ENCODE data around the gene TXNDC2. TPM values are rescaled to one million over a fixed set of nuclear protein-coding genes. Genes with fewer than 3 reads are reported as not detected.

TXNDC2 gene
- total and polyA plus RNA-seq, 2 of the 4 experiments (the other 2 are of a cell fraction) = 0.18 TPM; not detected in 1

DNA sequence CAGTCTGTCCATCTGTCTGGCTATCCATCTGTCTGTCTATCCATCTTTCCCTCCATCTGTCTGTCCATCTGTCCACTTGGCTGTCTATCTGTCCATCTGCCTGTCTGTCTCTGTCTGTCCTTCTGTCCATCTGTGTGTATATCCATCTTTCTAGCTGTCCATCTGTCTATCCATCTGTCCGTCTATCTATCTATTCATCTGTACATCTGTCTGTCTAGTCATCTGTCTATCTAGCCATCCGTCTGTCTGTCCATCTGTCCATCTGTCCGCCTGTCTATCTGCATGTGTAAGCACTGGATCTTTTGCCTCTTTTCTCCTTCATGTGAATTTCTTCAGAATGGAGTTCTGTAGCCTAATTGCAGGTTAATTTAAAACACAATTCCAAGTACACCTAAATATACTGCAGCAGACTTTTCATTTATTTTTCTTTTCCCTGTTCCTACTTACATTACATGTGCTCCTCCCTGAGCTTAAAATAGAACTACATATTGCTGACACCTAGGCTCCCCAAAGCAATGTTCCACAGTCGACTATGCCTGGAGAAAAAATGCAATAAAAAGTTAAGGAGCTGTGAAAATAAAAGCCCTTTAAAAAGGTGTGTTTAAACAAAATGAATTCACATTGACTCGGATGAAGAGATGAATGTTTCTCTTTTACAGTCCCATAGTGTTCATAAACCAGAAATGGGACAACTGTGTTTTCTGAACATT is 37.4 kb upstream of the TXNDC2 start:
- no peak overlapping the region for H3K4me3 ChIP-seq (ENCODE audit: insufficient read depth, low read depth, low read length)
- no peaks in the 10 kb centered on the region for H3K36me3 ChIP-seq (ENCODE audit: control insufficient read depth, insufficient read depth, low read length)
- H3K14ac ChIP-seq (replicated peaks; ENCODE audit: low read depth, low read length) = 0 out of 2 replicates have a peak overlapping the region, but pooled peaks have one; percentile 69
- ChIA-PET POLR2A (ENCODE audit: unreplicated experiment) (no interaction called here), CTCF (no interaction called here)
- dilution Hi-C loops (cut with HindIII; ENCODE audit: low sequenced_read_pairs, unreplicated experiment) (no loop called here), in situ Hi-C loops (cut with MboI; ENCODE audit: low sequenced_read_pairs) (no loop called here), intact Hi-C loops (cut with micrococcal nuclease) (no loop called here)
- H3K4ac ChIP-seq (ENCODE audit: low read depth, low read length) = no peak overlapping the region
- no peak overlapping the region for H4K5ac ChIP-seq (ENCODE audit: low read depth, low read length)
- H4K8ac ChIP-seq (ENCODE audit: low read depth in 2 of 2, low read length in 2 of 2) = no peak overlapping the region
- H3K27me3 ChIP-seq (ENCODE audit: control insufficient read depth, insufficient read depth, low read length) = no peaks in the 10 kb centered on the region
- no peak overlapping the region for H3K18ac ChIP-seq (ENCODE audit: low read depth, low read length)
- no peak overlapping the region for H3K4me2 ChIP-seq (ENCODE audit: low read depth, low read length)
- H2AFZ ChIP-seq (replicated peaks; ENCODE audit: low read length, poor library complexity) = no peak overlapping the region
- no peaks in the 10 kb centered on the region for H4K20me1 ChIP-seq (ENCODE audit: insufficient read depth, low read length)
- no TSS peak for BruUV-seq (replicated peaks)
- ATAC-seq (ENCODE audit: low read depth) (no peak), DNase-seq (no peak)
- no peak overlapping the region for H3K9ac ChIP-seq (ENCODE audit: low read depth, low read length)
- peaks cover 4% of the 10 kb centered on the region for H3K4me1 ChIP-seq (ENCODE audit: control insufficient read depth, insufficient read depth, low read length)
- H4K91ac ChIP-seq (ENCODE audit: insufficient read depth, low read depth, low read length) = no peak overlapping the region
- no peak overlapping the region for H2AK9ac ChIP-seq (replicated peaks; ENCODE audit: low read depth, low read length, poor library complexity)
- peaks cover 0 to 7% of the 10 kb centered on the region in 2 experiments; a peak in 2 of 4 replicates for H3K79me1 ChIP-seq (ENCODE audit: low read depth in 1 of 2, low read length in 2 of 2)
- no peak overlapping the region for H2BK120ac ChIP-seq (ENCODE audit: low read depth, low read length)
- 0 out of 2 replicates have a peak, but pooled peaks cover 2% of the 10 kb centered on the region for H3K9me3 ChIP-seq (ENCODE audit: control insufficient read depth, insufficient read depth, low read length)
- H3K27ac ChIP-seq (ENCODE audit: insufficient read depth, low read length) = no peak overlapping the region
- no peak overlapping the region for H2BK5ac ChIP-seq (ENCODE audit: low read depth, low read length, poor library complexity, severe bottlenecking)
- 0 out of 2 replicates have a peak, but pooled peaks cover 10% of the 10 kb centered on the region for H3K9me1 ChIP-seq (ENCODE audit: insufficient read depth, low read length)
- TF ChIP-seq RCOR1 (IDR thresholded peaks at IDR 0.05; ENCODE audit: insufficient replicate concordance, low read length) = no peak
- no peak for TF ChIP-seq FOS (IDR thresholded peaks at IDR 0.05; ENCODE audit: low read depth, low read length)
- TF ChIP-seq, protein P1, sequence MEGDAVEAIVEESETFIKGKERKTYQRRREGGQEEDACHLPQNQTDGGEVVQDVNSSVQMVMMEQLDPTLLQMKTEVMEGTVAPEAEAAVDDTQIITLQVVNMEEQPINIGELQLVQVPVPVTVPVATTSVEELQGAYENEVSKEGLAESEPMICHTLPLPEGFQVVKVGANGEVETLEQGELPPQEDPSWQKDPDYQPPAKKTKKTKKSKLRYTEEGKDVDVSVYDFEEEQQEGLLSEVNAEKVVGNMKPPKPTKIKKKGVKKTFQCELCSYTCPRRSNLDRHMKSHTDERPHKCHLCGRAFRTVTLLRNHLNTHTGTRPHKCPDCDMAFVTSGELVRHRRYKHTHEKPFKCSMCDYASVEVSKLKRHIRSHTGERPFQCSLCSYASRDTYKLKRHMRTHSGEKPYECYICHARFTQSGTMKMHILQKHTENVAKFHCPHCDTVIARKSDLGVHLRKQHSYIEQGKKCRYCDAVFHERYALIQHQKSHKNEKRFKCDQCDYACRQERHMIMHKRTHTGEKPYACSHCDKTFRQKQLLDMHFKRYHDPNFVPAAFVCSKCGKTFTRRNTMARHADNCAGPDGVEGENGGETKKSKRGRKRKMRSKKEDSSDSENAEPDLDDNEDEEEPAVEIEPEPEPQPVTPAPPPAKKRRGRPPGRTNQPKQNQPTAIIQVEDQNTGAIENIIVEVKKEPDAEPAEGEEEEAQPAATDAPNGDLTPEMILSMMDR (conservative IDR thresholded peaks at IDR 0.05; ENCODE audit: low read depth, low read length) = no peak
- no peak for TF ChIP-seq BHLHE40 (IDR thresholded peaks at IDR 0.05; ENCODE audit: low read depth, low read length)
- TF ChIP-seq MAZ (IDR thresholded peaks at IDR 0.05; ENCODE audit: borderline replicate concordance, low read depth, low read length) = no peak
- TF ChIP-seq MXI1 (IDR thresholded peaks at IDR 0.05; ENCODE audit: borderline replicate concordance, low read depth, low read length) = no peak
- no peak for TF ChIP-seq CHD1 (IDR thresholded peaks at IDR 0.05; ENCODE audit: low read depth, low read length)
- TF ChIP-seq, protein P2, sequence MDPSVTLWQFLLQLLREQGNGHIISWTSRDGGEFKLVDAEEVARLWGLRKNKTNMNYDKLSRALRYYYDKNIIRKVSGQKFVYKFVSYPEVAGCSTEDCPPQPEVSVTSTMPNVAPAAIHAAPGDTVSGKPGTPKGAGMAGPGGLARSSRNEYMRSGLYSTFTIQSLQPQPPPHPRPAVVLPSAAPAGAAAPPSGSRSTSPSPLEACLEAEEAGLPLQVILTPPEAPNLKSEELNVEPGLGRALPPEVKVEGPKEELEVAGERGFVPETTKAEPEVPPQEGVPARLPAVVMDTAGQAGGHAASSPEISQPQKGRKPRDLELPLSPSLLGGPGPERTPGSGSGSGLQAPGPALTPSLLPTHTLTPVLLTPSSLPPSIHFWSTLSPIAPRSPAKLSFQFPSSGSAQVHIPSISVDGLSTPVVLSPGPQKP (IDR thresholded peaks at IDR 0.05; ENCODE audit: borderline replicate concordance, low read depth, low read length) = no peak
- TF ChIP-seq RFX5 (IDR thresholded peaks at IDR 0.05; ENCODE audit: low read depth, low read length) = no peak
- no peak for TF ChIP-seq RAD21 (IDR thresholded peaks at IDR 0.05; ENCODE audit: low read length)
- TF ChIP-seq POLR2A (IDR thresholded peaks at IDR 0.05; ENCODE audit: low read depth, low read length) = no peak
- no peak for TF ChIP-seq CEBPB (IDR thresholded peaks at IDR 0.05; ENCODE audit: low read depth, low read length)
- no peak for TF ChIP-seq NFE2L2 (IDR thresholded peaks at IDR 0.05; ENCODE audit: low read depth, low read length)
- TF ChIP-seq MAFK (IDR thresholded peaks at IDR 0.05; ENCODE audit: low read depth, low read length) = no peak
- H2BK20ac ChIP-seq (ENCODE audit: low read depth, low read length) = no peak overlapping the region
- H2AK5ac ChIP-seq (ENCODE audit: low read depth, low read length) = no peak overlapping the region
- no peak overlapping the region for H3K56ac ChIP-seq (ENCODE audit: extremely low read depth, insufficient read depth, low read length)
- no peak overlapping the region for H2BK15ac ChIP-seq (ENCODE audit: low read depth, low read length)
- no peak overlapping the region for H3K23ac ChIP-seq (ENCODE audit: low read depth, low read length)
- 83% methylated on average over 1 of the region's 5 CpGs; no CpG with 5 or more reads in 1 of the 2 experiments for WGBS, 2 experiments (ENCODE audit: extremely low coverage in 2 of 2, insufficient read length in 1 of 2)
